NCI-H187 (cell line): ENCODE results near the gene ZNF771.

Experiments
- DNase-seq, 2 experiments: peaks; one replicate each; lab custom pipeline; 2025; lab: John Stamatoyannopoulos, UW

Gene ZNF771

DNA sequence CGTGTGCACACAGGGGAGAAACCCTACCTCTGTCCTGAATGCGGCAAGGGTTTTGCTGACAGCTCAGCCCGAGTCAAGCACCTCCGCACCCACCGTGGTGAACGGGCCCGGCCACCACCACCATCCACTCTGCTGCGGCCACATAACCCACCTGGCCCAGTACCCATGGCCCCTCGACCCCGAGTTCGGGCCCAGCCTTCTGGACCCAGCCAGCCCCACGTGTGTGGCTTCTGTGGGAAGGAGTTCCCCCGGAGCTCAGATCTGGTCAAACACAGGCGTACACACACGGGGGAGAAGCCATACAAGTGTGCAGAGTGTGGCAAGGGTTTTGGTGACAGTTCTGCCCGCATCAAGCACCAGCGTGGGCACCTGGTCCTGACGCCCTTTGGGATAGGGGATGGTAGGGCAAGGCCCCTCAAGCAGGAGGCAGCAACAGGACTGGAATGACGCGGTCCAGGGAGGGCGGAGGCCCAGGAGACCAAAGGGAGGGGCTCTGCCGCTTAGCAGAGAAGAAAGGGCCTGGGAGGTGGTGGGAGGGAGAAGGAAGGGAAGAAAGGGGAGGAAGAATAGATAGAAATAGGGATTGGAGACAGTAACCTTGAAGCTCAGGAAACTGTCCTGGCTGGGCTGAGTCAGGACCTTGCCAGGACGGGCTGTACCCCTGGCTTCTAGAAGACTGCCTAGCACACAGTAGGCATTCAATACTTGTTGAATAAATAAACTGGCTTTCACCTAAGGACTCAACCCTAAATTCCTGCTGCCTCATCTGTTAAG is 8.6 kb upstream of the ZNF771 start:
- no peak for DNase-seq

DNA sequence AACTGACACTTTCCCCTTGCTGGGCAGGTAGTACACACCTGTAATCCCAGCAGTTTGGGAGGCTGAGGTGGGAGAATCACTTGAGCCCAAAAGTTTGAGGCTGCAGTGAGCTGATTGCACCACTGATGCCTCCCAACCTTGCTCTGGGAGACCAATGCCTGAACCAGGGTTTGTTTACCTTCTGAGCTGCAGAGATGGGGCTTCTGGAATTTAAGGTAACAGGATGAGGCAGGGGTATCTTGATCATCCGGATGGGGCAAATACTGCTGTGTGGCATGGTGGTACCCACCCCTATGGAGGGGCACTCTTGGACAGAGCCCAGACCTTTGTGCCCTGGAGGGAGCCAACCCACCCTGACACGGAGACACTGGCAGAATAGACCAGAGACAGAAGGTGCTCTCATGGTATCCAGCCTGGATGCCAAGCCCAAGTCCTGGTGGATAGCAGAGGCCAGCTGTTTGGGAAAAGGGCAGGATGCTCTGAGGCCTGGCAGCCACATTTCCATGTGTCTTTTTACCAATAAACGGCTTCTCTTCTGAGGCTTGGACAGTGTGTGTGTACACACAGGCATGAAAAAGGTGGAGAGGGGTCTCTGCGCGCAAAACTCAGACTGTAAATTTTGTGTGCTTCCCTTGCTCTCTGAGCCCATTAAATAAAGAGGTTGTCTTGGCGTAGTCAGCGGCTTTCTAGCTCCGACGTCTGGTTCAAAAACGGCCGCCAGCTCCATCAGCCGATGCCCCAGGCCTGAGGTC is 7.8 kb upstream of the ZNF771 start:
- DNase-seq, result no peak

DNA sequence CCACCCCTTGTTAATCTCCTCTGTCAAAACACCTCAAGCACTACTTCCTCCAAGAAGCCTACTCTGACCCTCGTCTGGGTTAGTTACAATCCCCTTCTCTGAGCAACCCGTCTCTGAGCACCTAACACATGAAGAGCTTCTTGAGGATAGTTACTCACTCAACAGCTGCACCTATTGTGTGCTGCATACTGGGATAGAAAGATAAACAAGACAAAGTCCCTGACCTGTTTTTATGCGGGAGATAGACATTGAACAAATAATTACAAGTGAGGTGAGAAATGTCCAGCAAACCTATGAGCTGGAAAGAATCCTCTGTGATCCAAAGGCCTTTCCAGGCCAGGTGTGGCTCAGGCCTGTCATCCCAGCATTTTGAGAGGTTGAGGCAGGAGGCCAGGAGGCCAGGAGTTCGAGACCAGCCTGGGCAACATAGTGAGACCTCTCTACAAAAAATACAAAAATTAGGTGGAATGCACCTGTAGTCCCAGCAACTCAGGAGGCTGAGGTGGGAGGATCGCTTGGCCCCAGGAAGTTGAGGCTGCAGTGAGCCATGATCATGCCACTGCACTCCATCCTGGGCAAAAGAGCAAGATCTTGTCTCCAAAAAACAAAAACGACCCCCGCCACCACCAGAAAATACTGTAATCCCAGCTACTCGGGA is 5.5 kb upstream of the ZNF771 start:
- no peak for DNase-seq

GRCh38 chr16:30406795-30407101 is 658 bp upstream of the ZNF771 start:
- DNase-seq, result no peak

DNA sequence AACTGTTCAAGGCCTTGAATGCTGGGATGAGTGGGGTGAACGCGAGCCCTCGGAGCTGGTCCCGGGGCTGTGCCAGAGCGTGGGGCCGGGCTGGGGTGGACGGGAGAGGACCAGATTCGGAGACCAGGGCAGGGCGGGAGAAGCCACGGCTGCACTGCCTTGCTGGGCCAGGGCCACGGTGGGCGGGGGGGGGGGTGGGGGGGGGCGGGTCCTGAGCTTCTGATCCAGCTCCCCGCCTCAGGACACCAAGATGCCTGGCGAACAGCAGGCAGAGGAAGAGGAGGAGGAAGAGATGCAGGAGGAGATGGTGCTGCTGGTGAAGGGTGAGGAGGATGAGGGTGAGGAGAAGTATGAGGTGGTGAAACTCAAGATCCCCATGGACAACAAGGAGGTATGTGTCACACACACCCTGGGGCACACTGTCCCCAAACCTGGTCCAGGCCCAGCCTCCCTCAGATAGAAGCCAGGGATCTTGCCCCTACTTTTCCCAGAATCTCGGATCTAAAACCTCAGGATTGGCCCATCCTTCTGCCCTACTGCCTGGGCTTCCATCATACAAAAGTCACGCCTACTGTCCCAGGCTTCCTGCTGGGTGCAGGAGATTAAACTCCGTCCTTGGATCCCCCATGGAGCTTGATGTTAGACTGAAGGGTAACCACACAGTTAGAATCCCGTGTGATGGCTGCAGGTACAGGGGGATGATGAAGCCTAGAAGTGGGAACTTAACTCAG is 563 bp downstream of the ZNF771 start:
- DNase-seq, result no peak

DNA sequence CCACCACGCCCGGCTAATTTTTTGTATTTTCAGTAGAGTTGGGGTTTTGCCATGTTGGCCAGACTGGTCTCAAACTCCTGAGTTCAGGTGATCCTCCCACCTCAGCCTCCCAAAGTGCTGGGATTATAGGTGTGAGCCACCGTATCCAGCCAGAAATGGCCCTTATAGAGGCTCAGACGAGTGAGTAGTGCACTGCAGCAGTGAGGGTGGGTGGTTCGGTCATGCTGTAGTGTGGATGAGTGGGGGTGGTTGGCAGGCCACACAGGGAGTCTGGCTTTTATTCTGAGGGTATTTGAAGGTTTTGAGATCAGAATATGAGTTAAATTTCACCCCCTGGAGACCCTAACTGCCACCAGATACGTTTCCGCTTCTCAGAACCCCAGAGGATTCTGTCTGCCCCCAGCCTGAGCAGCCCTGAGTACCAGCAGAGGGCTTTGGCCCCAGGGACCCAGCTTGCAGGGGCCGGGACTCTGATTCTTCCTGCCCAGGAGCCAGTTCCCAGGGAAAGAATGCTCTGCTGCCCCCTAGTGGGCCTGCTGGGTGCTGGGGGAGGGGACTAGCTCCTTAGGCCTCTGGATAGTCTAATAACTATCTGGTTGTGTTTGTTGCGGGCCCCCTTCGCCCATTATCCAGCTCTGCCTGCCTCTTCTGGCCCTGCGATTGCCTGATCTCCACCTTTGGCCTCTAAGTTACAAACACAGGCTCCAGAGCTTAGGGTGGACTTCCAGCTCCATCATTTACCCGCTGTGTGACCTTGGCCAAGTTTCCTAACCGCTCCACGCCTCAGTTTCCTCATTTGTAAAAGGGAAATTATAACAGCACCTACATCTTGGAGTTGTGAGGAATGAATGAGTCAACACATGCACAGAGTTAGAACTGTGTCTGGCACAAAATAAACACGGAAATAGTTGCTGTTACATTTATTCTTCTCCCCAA is 2.0 kb downstream of the ZNF771 start:
- peak; percentile 36 to 47 for DNase-seq

GRCh38 chr16:30413112-30413806 is 5.9 kb downstream of the ZNF771 start:
- DNase-seq, result no peak

GRCh38 chr16:30414159-30414558 is 6.8 kb downstream of the ZNF771 start:
- no peak for DNase-seq

DNA sequence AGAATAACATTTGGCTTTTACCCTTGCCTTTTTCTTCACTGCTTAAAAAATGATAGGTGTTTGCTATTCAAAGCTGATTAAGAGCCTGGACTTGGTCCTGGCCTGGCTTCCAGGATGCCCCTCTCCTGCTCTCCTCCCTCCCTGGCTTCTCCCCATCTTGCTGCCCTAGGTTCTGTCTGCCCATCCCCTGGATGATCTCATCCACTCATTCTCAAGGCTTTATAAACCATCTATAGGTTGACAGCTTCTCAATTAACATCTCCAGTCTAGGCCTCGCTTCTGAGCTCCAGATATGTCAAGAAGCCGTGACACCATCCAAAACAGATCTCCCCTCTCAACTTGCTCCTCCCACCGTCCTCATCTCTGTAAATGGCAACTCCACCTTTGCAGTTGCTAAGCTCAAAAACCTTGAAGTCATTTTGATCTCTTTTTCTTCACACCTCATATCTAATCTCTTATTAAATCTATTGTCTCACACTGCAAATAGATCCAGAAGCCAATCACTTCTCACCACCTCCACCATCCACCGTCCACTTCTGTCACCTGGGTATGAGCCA is 8.7 kb downstream of the ZNF771 start:
- DNase-seq, result no peak

GRCh38 chr16:30416624-30417528 is 9.5 kb downstream of the ZNF771 start:
- no peak for DNase-seq

DNA sequence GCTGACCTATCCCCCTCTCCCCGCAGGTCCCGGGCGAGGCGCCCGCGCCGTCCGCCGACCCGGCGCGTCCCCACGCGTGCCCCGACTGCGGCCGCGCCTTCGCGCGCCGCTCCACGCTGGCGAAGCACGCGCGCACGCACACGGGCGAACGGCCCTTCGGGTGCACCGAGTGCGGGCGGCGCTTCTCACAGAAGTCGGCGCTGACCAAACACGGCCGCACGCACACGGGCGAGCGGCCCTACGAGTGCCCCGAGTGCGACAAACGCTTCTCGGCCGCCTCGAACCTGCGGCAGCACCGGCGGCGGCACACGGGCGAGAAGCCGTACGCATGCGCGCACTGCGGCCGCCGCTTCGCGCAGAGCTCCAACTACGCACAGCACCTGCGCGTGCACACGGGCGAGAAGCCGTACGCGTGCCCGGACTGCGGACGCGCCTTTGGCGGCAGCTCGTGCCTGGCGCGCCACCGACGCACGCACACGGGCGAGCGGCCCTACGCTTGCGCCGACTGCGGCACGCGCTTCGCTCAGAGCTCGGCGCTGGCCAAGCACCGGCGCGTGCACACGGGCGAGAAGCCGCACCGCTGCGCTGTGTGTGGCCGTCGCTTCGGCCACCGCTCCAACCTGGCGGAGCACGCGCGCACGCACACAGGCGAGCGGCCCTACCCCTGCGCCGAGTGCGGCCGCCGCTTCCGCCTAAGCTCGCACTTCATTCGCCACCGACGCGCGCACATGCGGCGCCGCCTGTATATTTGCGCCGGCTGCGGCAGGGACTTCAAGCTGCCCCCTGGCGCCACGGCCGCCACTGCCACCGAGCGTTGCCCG is 10.3 kb downstream of the ZNF771 start:
- DNase-seq, result peak; percentile 66 to 79

DNA sequence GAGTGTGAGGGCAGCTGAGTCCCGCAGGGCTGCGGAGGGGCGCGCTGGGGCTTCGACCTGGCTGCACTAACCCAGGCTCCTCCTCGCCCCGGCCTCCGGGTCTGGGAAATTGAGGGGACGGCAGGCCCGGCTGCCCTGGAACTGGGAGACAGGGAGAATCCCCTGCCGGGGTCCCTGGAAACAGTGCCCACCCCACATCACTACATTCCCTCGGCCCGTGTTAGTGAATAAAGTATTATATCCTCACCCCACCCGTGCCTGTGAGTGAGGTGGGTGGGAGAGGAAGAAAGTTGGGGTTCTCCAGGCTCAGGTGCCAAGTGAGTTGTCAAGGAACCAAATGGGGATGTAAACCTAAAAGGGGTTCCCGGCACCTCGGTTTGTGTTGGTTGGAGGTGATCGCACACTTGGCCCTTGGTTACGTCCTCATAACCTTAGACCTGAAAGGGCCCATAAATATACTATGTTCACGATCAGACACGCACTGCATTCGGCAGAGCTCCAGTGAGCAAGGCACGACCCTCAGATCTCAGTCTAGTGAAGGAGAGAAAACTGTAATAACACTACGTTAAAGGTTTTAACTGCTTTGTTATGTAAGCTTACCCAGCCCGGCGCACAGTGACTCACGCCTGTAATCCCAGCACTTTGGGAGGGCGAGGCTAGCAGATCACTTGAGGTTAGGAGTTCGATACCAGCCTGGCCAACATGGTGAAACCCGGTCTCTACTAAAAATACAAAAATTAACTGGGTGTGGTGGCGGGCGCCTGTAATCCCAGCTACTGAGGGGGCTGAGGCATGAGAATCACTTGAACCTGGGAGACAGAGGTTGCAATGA is 11.2 kb downstream of the ZNF771 start:
- DNase-seq, result no peak

DNA sequence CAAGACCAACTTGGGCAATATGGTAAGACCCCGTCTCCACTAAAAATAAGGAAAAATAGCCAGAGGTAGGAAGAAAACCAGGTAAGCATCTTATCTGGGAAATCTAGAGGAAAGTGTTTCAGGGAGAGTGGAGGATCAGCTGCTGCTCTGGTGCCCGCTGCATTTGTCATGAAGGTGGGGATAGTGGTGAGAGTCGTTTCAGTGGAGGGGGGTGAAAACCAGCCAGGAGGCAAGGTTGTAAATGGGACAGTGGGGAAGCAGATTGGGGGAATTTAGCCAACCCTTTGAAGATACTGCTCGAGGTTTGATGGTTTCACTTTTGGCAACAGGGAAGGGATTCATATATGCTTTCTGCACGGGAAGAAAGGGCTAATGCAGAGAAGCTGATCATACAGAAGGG is 13.6 kb downstream of the ZNF771 start:
- DNase-seq, result no peak

DNA sequence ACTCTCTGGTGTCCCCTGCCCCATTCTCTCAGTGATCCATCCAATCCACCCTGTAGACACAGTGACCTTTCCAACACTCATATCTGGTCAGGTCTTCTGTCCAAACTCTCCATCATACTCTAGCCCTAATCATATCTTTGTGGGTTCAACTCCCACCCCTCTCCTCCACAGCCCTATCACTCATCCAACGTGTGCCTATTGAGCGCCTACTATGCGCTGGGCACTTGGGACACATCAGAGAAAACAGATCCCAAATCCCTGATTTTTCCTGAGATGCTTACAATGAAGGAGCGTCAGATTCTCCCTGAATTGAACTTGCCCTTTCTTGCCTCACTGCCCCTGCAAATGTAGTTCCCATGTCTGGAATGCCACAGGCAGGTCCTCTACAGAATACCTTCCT is 20.6 kb downstream of the ZNF771 start:
- DNase-seq, result no peak

DNA sequence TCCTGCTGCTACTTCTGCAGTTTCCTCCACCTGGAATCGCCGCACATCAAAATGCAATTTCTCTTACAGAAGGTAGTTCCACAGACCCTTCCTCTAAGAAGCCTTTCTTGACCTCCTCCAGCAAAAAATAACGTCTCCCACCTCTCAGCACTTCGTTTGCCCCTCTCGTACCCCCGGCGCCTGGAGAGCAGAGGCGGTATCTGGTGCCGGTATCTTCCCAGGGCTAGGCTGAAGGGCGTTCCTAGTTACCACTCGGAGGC is 21.9 kb downstream of the ZNF771 start:
- no peak for DNase-seq

GRCh38 chr16:30429678-30430427 is 22.4 kb downstream of the ZNF771 start, which contains the start of gene DCTPP1:
DCTPP1 (minus strand) TSS chr16:30430030; CDS start chr16:30429980, 50 bp downstream.
- DNase-seq, result peak; percentile 80 to 88

DNA sequence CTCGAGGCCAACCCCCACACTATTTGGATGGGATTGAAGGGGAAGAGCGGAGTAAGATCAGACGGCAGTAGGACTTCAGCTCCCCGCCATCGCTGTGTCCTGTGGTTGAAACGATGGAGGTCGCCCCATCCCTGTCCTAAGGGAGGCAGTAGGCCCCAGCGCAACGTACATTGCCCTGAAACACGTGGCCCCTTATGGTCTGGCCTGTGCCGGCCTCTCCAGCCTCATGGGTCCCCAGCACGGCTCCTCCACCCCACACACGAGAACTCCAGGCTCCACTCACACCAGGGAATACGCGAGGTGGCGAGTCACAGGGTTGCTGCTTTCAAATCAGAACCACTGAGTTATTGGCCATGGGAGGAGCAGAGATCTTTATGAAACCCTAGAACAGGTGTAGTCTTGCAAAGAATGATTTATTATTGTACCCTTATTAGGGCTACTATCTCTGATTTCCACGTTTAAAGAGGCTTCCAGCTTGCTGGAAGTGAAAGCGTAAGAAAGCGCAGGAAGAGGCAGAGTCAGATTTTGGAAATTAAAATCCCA is 23.1 kb downstream of the ZNF771 start:
- no peak for DNase-seq
